Measurements from ENCODE around the gene SALL3. TPM values are rescaled to one million over a fixed set of nuclear protein-coding genes. Genes with fewer than 3 reads are reported as not detected.

Gene SALL3
- polyA plus RNA-seq, 12 donors, result 0.03 to 0.11 (median 0.05) TPM; not detected in 8

DNA sequence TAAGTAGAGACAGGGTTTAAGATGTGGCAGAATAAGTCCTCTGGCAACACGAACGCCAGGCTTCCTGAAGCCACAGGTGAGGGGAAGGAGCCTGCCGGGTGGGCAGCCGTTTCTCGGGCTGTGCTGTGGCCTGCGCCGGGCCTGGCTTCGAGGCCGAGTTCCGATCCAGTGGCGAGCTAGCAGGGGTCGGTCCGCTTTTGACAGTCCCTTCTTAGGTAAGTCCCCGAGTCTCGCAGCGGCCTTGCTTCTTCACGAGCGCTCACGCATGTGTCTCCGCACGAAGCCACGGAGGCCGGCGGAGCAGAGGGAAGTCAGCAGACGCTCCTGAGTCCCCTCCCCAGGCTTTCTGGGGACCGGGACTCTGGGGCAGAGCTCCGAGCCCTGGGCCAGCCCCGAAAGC lies 26.0 kb downstream of the SALL3 start:
- DNase-seq, result no peak

DNA sequence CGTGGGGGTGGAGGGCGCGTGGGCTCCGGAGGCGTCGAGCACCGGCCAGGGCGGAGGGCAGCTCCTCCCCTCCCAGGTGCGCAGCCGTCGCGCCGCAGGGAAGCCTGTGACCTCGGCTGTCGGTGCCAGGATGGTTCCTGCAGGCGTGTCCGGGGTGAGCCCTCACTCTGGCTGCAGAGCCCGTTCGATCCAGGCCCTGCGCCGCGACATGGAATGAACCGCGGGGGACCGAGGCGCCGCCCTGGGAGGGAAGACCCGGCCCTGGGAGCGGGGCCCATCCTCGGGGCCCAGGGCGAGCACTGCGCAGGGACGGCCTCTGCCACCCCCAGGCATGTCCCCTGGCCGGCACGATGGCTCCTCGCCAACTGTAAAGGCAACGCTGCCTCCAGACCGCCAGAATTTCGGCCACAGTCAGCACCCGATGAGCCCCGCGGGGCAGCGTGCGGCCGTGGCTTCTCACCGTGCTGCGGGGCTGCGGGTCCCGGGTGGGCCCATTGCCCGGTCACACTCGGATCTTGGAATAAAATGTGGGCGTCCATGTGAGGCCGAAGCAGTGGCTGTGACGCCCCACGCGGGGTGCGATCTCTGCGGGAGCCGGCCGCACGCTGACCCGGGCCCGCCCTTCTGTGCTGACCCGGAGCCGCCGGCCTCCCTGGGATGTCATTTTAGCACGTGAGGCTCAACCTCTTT lies 26.6 kb downstream of the SALL3 start:
- no peak for DNase-seq

DNA sequence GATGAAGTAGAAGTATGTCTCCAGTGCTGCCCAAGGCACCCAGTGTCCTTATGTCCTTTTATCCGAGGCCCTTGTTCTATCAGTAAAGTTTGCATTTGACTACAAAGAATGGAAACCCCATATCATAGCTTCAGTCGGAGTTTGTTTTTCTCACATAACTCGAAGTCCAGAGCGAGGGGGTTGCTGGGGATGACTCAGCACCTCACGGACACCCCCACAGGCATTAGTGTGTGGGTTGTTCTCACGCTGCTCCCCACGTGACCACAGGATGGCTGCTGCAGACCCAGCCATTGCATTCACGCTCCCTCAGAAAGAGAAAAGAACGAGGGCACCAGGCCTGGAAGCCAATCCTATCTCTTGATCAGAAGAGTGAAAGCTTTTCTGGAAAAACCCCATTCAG lies 27.8 kb downstream of the SALL3 start:
- no peak for DNase-seq

DNA sequence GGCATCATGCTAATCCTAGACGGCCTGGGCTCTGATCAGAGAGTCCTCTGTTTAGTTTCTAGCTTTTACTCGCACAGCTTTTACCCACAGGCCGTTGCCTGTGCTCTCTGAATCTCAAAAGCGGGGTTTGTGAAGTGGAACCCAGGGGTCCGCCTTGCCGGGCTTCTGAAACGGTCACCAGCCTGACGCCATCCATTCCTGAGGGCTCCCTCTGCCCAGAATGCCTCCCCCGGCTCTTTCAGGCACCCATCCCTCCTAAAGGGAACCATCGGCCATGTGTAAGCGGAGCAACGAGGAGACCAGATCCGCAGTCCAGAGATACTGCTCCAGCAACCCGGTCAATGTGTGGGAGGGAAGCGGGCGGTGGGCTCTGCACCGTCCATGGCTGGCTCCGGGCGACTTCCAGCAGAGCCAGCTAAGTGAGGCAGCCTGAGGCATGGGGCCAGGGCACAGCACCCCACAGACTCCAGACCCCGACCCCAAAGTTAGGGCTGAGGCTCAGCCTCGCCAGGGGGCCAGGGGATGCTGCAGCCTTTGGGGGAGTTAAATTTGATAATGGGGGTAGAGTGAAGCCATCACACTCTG lies 28.8 kb downstream of the SALL3 start:
- DNase-seq, result no peak

DNA sequence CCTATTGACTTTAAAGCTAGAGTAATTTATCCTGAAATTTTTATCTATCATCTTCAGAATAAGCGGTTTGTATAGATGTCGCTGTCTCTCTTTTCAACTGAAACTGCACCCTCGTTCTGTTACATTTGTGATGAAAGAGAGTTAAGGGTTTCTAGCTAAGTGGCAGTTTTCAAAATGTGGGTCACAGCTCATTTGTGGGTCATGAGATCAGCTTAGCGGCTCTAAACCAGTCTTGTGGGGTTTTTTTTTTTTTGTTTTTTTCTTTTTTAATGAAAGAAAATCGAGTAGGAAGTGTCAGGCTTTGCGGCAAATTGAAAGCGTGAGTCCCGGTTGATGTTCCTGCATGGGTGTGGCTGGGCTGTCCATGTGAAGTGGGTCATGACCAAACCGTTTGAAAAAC lies 31.2 kb downstream of the SALL3 start:
- DNase-seq, result no peak

DNA sequence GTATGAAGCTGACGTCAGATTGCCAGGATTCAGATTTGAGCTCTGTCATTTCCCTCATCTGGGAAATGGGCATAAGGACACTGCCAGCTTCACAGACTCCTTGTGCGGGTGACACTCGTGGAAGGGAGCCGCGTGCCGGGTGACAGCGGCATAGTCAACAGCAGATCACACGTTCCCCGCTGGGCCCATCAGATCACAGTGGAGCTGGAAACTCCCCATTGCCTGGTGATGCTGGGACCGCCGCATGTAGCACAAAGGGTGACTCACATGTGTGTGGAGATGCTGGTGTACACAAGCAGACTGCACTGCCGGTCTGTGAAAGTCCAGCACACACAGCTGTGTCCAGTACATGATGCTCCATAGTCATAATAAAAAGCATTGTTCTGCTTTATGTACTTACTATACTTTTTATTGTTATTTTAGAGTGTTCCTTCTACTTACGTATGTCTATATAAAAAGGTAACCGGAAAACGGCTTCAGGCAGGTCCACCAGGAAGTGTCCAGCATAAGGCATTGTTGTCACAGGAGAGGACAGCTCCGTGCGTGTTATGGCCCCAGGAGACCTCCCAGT lies 31.8 kb downstream of the SALL3 start:
- no peak for DNase-seq

DNA sequence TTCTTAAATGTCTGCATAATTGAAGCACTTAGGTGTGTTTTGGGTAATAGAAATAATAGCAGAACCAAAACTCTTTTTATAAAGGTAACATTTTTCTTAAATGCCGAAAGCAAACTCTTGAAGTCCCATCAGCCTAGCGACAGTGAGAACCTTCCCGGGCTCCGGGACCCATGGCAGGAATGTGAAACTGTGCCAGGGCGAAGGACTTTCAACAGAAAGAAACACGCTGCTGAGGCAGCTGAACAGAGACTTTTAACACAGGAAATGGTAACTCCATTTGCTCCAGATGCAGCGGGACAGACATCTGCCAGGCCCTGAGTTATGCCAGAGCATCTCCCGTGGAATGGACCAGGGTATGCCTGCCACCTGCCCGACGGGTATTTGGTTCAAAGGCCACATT lies 34.3 kb downstream of the SALL3 start:
- no peak for DNase-seq

DNA sequence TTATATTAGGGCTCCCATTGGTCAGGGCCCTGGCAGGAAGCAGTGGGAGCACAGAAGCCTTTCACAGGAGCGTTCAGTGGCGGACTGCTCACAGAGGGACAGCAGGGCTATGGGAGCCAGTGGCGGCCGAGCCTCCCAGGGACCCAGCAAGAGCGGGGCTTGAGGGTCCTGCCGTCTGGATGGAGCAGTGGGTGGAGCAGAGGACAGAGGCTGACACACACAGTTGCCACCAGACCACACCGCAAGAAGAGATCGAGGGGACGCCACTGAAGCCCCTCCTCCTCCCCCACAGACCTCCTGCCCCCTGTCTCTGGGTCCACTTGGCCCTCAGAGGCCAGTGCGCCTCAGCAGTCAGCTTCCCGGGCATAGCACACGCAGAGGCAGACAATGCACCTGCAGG lies 39.3 kb downstream of the SALL3 start:
- DNase-seq, result no peak

DNA sequence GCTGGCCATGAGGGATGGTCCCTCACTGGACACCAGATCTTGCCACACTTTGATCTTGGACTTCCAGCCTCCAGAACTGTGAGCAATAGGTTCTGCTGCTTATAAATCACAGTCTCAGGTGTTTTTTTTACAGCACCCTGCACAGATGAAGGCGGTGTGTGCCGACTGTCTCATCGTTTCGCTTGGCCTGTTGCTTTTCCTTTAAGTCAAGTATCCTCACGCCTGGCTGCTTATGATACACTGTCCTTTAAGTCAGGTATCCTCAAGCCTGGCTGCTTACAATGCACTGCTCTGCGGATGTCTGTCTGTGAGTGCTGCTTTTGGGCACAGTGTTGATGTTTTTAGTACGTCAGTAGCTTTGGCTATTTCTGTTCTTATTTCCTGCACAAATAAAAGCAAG lies 40.3 kb downstream of the SALL3 start:
- no peak for DNase-seq

DNA sequence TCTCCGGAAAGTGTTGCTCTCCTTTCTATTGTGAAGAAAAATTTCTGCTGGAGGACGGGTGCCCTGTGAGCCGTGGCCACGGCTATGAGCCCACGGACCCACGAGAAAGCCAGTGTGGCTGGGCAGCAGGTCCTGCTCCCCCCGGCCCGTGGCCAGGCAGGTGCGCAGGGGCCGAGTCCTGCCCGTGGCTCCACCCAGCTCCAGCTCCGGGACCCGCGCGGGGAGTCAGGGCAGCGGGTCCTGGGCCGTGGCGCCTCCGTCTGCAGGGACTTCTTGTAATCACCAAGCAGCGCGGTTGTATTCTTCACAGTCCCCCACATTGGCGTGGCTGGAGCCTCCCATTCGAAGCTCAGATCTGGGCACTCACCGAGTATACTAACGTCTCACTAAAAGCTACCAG lies 43.0 kb downstream of the SALL3 start:
- no peak for DNase-seq

DNA sequence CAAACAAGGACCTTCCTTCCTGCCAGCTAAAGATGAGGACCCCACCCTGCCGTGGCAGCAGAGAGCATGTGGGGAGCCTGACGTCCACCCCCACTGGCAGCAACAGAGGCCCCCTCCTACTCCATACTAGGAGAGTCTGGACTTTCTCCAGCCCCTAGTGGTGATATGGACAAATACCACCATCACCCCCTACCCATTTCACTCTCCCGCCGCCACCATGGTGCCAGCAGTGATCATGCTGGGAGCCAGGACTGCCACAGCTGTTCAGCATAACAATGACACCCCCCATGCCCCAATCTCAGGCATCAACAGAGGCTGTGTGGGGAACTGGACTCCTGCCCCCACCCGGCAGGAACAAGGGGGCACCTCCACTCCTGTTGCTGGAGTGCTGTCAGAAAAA lies 46.9 kb downstream of the SALL3 start:
- DNase-seq, result no peak

DNA sequence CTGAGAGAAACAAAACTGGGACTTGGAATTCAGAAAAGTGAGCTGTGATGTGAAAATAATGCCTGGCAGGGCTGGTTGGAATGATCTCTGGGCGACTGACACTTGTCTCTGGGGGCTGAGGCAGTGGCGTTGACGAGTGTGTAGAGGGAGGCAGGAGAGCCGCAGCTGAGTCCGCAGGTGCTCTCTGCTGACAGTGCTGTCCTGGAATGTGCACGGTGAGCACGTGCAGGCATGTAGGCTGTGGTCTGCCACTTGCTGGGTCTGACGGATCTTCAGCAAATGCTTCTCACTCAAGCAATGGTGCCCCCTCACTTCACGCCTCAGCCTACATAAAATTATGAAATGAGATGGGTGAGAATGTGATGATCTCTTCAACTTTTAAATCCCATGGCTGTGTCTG lies 51.1 kb downstream of the SALL3 start:
- no peak for DNase-seq

DNA sequence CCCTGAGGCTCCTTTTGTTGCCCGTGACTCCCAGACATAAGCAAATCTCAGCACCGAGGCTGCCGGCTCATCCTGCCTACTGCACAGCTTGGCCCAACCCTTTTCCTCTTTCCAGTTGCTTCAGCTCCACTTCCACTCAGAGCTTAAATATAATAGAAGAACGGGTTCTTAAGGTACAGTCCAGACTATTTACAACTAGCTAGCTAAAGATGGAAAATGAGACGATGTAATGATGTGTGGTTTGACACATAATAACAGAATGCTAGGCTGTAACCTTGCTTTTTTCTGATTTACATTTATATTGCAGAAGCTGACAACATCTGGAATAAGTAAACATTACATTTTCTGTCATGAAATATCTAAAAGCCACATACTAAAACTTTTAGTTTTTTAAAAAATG lies 62.7 kb downstream of the SALL3 start:
- no peak for DNase-seq

DNA sequence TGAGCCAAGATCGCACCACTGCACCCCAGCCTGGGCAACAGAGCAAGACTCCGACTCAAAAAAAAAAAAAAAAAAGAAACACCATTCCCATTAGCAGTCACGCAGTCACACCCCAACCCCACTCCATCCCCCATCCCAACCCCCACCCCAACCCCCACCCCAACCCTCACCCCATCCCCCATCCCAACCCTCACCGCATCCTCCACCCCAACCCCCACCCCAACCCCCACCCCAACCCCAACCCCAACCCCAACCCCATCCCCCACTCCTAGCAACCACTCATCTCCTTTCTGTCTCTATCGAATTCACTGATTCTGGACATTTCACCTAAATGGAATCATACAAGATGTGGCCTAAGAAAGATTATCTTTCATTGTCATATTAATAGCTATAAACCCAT lies 63.7 kb downstream of the SALL3 start:
- no peak for DNase-seq

DNA sequence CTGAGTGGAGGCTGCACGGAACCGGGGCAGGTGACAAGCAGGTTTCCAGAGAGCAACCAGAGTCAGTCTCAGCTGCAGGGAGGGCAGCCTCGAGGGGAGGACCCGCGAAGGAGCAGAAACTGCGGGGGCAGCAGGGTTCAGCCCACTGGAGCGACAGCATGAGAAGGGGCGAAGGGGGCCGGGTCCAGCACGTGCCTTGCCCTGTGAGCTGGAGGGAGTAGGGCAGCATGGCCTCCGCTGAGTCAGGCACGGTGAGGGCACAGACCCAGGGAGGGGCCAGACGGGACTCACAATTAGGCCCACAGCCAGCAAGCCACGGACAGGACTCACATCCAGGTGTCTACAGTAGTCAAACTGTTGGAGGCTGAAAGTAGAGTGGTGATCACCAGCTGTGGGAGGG lies 66.9 kb downstream of the SALL3 start:
- DNase-seq, result no peak

DNA sequence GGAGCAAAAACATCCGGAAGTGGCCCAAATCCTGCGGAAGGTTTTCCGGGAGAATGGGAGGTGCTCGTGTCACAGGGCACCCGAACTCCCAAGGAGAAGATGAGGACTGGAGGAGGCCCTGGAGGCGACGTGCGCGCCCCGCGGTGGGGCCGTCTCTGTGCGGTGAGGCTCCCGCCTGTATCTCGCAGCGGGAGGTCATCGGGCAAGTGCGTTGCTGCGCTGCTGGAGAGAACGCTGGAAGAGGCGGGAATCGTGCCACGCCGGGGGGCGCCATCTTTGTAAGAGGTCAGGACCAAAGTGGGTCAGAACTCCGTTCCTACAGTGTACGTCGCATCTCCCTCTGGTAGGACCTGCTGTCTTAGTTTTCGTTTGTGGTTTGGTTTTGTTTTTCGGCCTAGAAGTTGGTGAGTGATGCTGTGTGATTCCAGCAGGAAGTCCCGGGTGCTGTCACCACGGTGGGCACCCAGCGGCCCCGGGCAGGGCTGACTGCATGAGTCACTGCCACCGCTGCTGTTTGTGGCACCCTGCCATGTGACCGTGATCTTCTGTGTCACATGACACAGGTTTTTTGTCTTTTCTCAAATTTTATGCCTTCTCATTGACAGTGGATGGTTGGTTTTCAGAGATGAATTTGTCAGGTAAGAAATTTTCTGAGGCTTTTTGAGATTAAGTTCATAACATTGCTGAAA lies 68.1 kb downstream of the SALL3 start:
- no peak for DNase-seq

DNA sequence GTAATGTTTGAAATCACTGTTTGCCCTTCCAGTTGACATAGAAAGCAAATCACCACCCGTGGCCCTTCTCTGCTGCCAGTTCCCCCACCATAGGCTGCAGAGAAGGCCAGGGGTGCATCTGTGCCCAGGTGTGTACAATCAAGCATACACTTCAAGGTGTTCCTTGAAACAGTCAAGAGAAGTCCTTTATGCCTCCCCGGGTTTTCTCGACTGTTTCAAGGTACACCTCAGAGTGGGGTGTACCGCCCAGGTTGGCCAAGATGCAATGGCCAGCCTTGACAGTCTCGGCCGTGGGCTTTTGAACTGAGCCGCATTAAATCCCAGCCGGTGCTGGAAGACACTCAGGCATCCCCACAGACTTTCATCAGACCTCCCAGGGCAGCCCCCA lies 68.6 kb downstream of the SALL3 start:
- no peak for DNase-seq

DNA sequence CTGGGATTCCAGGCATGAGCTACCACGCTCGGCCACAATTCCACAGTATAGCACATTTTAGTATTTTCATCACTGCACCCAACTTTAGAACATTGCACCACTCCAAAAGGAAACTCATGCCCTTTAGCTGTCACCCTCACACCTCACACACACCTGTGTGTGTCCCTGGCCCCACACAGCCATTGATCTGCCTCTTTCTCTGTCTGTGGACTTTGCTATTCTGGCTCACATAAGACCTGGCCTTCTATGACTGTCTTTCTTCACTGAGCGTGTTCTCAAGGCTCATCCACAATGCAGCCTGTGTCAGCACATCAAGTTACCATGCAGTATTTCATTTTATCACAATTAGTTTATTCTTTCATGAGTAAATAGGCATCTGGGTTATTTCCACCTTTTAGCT lies 69.9 kb downstream of the SALL3 start:
- no peak for DNase-seq

Other genes with a start within 250 kb of the SALL3 start
- 10 to 100 TPM in 11 of 12 donors, not detected in 1; 12.6 to 39.8 (median 22.5) TPM for gene ATP9B, start 89.6 kb downstream of the SALL3 start, polyA plus RNA-seq (ENCODE audit: insufficient read length in 12 of 12)